ENCODE results near the gene SPRR2D.

DNA sequence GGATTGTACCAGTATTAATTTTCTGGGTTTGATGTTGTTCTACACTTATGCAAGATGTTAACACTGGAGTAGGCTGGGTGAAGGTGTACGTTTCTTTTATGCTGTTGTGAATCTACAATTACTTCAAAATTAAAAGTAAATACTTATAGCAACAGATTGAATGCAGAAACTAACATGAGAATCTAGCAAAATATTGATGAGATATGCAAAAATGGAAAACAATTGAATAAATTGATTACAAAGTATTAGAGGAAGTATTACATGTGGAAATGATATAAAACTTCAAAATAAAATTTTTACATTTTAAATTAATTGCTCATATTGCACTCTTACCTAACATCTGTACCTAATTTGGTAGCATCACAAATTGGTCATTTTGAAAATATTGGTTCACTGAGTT is 45.1 kb downstream of the SPRR2D start:
- TF ChIP-seq, protein P1, sequence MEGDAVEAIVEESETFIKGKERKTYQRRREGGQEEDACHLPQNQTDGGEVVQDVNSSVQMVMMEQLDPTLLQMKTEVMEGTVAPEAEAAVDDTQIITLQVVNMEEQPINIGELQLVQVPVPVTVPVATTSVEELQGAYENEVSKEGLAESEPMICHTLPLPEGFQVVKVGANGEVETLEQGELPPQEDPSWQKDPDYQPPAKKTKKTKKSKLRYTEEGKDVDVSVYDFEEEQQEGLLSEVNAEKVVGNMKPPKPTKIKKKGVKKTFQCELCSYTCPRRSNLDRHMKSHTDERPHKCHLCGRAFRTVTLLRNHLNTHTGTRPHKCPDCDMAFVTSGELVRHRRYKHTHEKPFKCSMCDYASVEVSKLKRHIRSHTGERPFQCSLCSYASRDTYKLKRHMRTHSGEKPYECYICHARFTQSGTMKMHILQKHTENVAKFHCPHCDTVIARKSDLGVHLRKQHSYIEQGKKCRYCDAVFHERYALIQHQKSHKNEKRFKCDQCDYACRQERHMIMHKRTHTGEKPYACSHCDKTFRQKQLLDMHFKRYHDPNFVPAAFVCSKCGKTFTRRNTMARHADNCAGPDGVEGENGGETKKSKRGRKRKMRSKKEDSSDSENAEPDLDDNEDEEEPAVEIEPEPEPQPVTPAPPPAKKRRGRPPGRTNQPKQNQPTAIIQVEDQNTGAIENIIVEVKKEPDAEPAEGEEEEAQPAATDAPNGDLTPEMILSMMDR (IDR thresholded peaks at IDR 0.05) = no peak
- TF ChIP-seq POLR2A (IDR thresholded peaks at IDR 0.05) = no peak

Measured in Peyer's patch (tissue), 4 donors.